CD4-positive, alpha-beta T cell treated with Interleukin-6 at 100 ng/mL for 8 hours (primary cell): Measurements from ENCODE around the gene KLF13.

ENCODE experiments used
- DNase-seq: peaks from one replicate; pipeline ENCODE4 v3.0.0-alpha.2; 2020; ENCODE audit warnings: mixed read lengths, low spot score

The KLF13 gene

GRCh38 chr15:31300208-31300661 is 26.4 kb upstream of the KLF13 start:
- DNase-seq = no peak

DNA sequence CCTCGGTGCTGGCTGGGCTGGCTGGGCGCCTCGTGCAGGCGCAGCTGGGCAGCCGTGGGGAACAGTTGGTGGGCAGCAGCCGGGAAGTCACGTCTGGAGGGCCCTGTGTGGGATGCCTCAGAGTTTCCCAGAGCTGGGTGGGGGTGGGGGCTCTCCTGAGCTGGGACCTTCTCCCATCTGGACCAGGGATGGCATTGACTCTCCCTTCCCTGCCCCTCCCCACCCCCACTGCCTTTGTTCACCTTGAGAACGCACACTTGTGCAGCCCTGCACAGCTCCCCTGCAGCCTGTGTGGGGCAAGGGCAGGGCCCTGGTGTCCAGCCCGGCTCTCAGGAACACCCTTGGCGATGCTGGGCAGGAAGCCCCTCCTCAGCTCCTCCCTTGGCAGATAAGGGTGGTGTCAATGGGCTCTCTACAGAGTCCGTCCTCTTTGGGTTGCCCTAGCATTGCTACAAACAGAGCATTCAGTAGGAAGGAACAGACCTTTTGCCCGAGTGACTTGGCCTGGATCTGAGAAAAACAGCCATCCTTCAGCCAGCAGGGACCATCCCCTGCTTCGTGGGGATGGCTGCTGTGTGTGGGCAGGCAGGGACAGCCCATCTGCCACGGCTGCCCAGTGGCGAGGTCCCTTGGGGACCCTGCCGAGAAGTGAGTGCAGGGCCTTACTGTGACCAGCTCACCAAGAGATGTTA is 25.5 kb upstream of the KLF13 start:
- no peak for DNase-seq

DNA sequence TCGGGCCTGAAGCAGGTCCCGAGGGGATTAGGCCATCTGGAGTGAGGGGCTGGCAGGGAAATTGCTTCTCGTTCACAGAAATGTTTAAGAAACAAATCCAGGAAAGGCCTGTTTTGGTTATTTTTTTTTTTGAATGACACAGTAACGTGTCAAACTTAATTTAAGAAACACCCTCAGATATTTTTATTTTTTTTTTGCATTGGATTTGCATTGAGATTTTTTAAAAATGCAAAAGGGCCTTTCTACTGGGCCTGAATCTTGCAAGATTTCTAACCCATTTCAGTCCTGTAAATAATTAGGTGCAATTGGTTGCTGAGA is 25.0 kb upstream of the KLF13 start:
- no peak for DNase-seq

DNA sequence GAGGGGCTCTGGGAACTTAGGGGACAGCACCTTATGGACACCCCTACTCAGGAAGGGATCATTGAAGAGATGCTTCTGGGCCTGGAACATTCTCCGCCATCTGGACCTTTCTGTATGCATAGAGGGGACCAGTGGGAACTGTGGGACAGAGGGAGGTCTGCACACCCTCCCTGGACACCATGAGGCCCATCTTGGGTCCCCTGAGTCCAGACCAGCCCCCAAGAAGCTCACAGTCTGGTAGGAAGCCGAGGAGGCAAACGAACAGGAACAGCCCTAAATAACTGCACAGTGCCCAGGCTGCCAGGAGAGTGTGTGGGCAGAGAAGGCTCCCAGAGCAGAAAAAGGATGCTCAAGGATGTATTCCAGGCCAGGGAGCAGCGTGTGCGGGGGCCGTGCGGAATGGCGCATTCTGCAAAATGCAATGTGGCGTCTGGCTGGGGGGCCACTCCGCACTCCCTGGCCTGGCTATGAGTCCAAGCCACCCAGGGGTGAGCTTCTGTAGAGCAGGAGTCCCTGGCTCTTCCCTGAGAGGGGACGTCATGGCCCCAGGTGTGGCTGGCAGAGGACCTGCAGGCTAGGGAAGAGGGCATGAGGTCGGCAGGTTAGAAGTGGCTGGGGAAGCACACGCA is 24.5 kb upstream of the KLF13 start:
- DNase-seq = no peak

GRCh38 chr15:31302778-31303725 is 23.6 kb upstream of the KLF13 start:
- no peak for DNase-seq

DNA sequence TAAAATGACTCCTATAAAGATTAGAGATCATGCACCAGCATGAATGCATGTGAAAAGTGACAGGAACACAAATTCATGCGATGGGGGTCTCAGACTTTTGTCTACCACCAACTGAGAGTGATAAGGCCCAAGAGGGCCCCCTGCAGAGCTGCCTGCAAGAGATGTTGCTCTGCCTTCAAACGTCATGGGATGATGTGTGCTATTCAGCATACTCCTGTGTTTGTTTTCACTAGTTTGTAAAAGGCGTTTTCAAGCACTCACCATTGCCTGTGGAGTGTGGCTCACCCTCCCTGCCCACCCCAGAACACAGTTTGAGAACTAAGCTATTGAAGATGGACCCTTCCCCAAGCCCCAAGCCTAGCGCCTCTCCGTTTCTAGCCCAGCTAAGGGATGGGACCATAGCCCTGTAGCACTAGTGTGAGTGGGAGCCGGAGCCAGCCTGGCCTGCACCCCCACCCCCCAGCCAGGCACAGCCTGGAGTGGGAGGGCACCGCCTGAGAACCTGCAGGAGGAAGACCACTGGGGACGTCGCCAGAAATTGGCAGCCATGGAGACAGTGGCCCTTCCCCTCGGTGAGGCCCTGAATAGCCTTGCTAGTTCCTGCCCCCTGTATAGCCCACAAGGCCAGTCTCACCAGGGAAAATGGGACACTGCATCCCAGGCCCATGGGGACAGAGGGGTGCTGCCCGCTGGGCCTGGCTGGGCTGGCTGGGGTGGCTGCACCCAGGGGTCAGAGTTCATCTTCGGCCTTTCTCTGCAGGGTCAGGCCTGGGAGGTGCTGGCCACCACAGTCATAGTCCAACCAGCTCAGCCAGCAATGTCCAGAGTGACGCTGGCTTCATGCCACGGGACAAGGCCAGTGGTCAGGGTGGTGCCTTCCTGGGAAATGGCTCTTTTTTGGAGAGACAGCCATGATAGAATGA is 22.6 kb upstream of the KLF13 start:
- DNase-seq = no peak

GRCh38 chr15:31304751-31305365 is 21.8 kb upstream of the KLF13 start:
- DNase-seq = no peak

GRCh38 chr15:31305375-31305774 is 21.3 kb upstream of the KLF13 start:
- DNase-seq = no peak

- DNase-seq = no peak
These were observed 20.7 kb upstream of the KLF13 start for GRCh38 chr15:31305796-31306425.

DNA sequence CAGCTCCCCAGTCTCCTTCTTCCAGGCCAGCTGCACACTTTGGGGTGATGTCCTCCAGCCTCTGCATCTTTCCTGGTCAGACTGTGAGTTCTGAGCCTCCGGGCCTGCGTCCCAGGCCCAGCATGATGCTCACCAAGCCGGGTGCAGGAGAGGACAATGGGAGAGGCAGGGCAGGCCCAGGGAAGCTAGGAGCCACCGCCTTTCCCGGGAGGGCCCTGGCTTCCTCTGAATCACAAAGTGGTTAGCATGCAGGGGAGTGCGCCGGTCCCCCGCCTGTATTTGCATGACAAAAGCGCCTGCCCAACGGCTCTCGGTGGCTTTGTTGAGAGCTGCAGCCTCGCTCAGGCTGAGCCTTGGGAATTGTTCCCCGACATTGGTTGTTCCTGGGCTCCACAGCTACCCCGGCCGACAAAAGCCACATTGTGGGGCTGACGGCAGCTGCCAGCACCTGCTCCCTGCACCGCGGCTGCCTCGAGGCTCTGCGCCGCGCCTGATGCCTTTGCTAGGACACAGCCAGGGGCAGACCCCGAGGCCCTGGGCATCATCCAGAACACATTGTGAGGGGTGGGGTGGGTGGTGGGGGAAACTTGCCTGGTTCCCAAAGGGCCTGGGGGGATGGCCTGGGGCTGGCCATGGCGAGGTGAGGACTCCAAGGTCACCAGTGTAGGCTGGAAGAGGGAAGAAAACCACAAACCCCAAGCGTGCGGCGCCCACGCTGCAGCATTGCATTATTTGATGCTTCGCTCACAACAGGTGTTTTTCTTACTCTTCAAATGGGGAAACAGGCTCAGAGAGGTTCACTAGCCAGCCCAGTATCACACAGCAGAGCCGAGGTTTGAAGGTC is 20.0 kb upstream of the KLF13 start:
- DNase-seq = no peak

- no peak for DNase-seq
These were observed 19.1 kb upstream of the KLF13 start for GRCh38 chr15:31307270-31308184.

DNA sequence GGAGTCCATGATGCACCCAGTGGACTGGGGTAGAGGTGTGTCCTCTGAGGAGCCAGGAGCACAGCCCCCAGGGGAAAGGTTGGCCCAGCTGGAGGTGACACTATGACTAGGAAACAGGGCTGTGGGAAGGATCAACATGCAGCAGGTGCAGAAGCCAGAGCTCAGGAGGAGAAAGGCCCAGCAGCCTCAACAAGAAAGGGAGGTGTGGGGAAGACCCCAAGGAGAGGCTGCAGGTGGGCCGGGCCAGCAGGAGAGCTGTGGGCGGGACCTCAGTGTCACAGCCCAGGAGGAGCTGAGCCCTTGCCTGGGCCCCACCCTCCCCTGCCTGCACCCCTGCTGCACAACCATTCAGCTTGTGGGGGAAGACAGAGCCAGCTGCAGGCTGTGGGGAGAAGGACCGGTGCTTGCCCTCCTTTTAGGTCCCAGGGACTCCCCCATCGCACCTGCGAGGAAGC is 18.4 kb upstream of the KLF13 start:
- DNase-seq = no peak

DNA sequence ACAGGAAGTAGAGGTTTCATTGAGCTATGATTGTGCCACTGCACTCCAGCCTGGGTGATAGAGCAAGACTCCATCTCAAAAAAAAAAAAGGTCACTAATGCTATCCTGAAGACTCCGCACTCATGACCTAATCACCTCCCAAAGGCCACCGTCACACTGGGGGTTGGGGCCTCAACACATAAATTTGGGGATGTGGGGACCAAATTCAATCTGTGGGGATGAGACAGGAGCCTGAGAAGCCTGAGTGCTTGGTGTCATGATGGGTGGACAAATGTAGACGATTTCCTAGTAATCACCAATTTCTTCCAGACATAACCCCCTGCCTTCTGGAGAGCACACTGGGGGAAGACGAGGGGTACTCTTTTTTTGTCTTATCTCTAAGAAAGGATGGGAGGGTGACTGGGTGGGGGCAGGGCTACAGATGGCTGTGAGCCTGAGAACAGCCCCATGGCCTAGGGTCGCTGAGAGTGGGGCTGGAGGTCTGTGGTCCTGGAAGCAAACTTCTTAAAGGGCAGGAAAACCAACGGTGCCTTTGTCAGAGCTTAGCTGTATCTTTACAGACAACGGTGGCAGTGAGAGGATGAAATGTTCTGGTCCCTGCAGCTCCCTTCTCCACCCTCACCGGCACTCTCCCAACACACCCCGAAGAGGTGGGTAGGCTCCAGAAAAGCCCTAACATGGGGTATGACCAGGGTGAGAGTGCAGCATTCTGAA is 16.6 kb upstream of the KLF13 start:
- DNase-seq = no peak

DNA sequence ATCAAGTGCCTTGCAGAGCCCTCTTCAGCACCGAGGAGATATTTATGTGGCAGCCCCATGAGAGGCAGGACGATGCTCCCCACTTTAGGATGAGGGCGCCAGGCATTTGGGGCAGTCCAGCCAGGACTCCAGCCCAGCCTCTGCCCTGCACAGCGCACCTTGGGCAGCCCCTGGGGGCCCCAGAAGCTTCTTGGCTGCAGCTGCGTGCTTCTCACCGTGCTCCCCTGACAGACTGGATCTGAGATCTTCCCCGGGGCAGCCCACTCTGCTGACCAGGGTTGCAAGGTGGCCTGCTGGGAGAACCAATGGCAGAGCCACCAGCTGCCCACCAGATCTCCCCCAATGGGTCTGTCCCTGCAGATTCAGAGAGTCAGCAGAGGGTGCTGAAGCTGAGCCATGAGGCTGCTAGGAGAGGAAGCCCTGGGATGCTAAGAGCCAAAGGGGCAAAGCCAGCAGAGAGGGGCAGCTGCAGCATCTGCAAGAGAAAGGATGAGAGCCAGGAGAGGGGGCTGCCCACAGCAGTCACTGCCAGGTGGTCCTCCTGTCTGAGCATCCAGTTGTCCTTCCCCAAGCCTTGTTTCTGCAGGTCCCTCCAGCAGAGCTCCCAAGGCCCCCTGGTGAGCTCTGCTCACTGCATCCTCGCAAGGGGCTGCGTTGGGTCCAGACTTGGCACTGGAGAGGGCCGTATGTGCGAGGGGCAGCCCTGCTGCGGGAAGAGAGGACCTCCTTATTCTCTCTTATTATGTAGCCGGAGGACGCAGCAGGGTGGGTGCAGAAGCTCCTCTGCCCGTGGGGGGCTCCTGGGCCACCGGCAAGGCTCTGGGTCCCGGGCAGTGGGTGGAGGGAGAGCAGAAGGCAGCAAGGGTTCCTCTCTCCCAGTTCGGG is 14.7 kb upstream of the KLF13 start:
- DNase-seq = no peak

DNA sequence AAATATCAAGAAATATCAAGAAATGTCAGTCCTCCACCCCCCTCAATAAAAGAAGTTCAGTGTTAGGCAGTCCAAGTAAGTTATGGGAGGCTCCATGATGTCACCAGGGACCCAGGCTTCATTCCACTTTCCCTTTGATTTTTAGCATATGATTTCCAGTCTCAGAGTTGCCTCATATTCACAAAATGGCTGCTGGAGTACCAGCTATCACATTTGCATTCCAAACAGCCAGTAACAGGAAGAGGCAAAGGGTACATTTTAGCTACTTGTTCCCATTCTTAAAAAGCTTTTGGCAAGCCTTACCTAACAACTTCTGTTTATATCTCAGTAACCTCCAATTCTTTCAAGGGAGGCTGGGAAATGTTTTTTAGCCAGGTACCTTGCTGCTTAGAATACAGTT is 13.4 kb upstream of the KLF13 start:
- DNase-seq = no peak

DNA sequence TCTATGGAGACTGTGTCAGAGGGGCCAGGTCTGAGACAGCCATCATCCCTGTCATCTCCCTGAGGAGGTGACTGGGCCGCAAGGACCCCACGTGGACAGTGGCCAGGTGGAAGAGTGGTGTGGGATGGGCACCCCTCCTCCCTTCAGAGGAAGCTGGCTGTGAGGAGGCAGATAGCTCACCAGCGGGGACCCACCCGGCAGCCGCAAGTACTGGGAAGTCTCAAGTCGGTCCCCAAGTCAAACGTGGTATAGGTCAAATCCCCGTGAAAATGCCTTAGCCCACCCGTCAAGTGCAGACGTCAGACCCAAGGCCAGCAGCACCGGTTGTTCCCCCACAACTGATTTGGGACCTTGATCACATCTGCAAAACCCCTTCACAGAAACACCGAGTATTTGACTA is 12.3 kb upstream of the KLF13 start:
- DNase-seq = no peak

DNA sequence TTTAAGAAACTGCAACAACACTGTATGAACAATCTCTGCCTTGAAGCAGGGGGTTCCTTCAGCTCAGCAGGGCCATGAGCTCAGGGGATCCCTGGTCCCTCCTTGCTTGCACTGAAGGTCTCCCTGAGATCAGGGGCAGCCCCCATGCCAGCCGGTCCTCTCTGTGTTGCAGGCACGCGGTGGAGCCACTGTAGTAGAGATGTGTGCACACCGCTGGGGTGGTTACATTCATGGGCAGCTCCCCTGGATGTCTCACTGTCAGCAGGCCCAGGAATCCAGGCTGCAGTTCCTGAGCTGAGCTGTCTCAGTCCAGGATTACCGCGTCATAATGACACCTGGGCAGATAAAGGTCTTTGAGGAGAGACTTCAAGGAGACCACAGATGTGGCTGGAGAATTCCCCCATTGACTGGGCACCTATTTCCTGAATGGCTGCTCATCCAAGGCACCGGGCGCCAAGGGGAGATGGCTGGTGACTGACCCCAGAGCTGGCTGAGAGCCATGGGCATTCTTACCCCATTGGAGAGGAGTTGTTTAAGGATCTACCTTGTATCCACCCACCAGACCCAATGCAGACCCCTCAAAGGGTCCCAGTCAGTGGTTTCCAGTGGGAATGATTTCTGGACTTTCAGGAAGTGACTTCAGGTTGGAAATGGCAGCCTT is 10.4 kb upstream of the KLF13 start:
- DNase-seq = no peak
